Measurements from ENCODE around the gene EIF5. TPM values are rescaled to one million over a fixed set of nuclear protein-coding genes. Genes with fewer than 3 reads are reported as not detected.
A peak's percentile ranks its signal among the peaks of the same experiment; 100 is the strongest.
"Not testable (repeated sequence)": the region's sequence is repeated elsewhere in the genome, so short reads cannot be mapped to it uniquely, and the experiment has no call there.

Gene EIF5
- total RNA-seq, 2 donors from 2014 or later, result 246 to 316 TPM

- Mint-ChIP-seq H3K27me3 (peaks cover 8% of the 10 kb centered on the region in 2 donors), H3K9me3 (no peaks in the 10 kb centered on the region), H3K4me3 (no peak overlapping the region), H3K36me3 (no peaks in the 10 kb centered on the region), H3K4me1 (ENCODE audit: low read depth in 2 of 2) (peaks cover 0 to 3% of the 10 kb centered on the region in 2 donors), H3K27ac (no peak overlapping the region)
- ATAC-seq (no peak), DNase-seq (ENCODE audit: low spot score) (no peak)
These were observed 20.1 kb downstream of the EIF5 start for GRCh38 chr14:103354141-103354540.

GRCh38 chr14:103356024-103356682 is 22.1 kb downstream of the EIF5 start:
- Mint-ChIP-seq H3K4me1 (ENCODE audit: low read depth in 2 of 2) (peaks cover 0 to 3% of the 10 kb centered on the region in 2 donors), H3K27me3 (peaks cover 13 to 16% of the 10 kb centered on the region in 2 donors), H3K4me3 (no peak overlapping the region), H3K36me3 (no peaks in the 10 kb centered on the region), H3K27ac (no peak overlapping the region), H3K9me3 (no peaks in the 10 kb centered on the region)
- no peak for ATAC-seq
- no peak for DNase-seq (ENCODE audit: low spot score)

GRCh38 chr14:103357552-103357951 is 23.5 kb downstream of the EIF5 start:
- not testable (repeated sequence) for H3K4me1 Mint-ChIP-seq (ENCODE audit: low read depth in 2 of 2); H3K27ac Mint-ChIP-seq; H3K4me3 Mint-ChIP-seq; H3K9me3 Mint-ChIP-seq; H3K36me3 Mint-ChIP-seq; DNase-seq (ENCODE audit: low spot score); ATAC-seq
- H3K27me3 Mint-ChIP-seq, result peaks cover 10% of the 10 kb centered on the region in 2 donors

GRCh38 chr14:103360548-103360947 is 26.5 kb downstream of the EIF5 start:
- ATAC-seq (no peak), DNase-seq (ENCODE audit: low spot score) (no peak)
- peaks cover 0 to 3% of the 10 kb centered on the region in 2 donors for H3K4me1 Mint-ChIP-seq (ENCODE audit: low read depth in 2 of 2)
- H3K4me3 Mint-ChIP-seq, result no peak overlapping the region
- H3K27ac Mint-ChIP-seq, result no peak overlapping the region
- peaks cover 20% of the 10 kb centered on the region for H3K36me3 Mint-ChIP-seq
- peaks cover 12 to 16% of the 10 kb centered on the region in 2 donors for H3K27me3 Mint-ChIP-seq
- H3K9me3 Mint-ChIP-seq, result peaks cover 6% of the 10 kb centered on the region

- DNase-seq (ENCODE audit: low spot score) (no peak), ATAC-seq (no peak)
- no peak overlapping the region for H3K27ac Mint-ChIP-seq
- H3K4me3 Mint-ChIP-seq, result no peak overlapping the region
- H3K27me3 Mint-ChIP-seq, result peaks cover 12 to 16% of the 10 kb centered on the region in 2 donors
- peaks cover 20% of the 10 kb centered on the region for H3K36me3 Mint-ChIP-seq
- peaks cover 0 to 2% of the 10 kb centered on the region in 2 donors for H3K4me1 Mint-ChIP-seq (ENCODE audit: low read depth in 2 of 2)
- peaks cover 6% of the 10 kb centered on the region for H3K9me3 Mint-ChIP-seq
These were observed 27.8 kb downstream of the EIF5 start for GRCh38 chr14:103361867-103362266.

GRCh38 chr14:103362780-103363179 is 28.7 kb downstream of the EIF5 start:
- DNase-seq (ENCODE audit: low spot score), result no peak
- no peak overlapping the region for H3K27ac Mint-ChIP-seq

GRCh38 chr14:103366741-103367140 is 32.7 kb downstream of the EIF5 start:
- Mint-ChIP-seq H3K27ac (no peak overlapping the region), H3K9me3 (peaks cover 6% of the 10 kb centered on the region), H3K4me3 (no peak overlapping the region), H3K36me3 (peaks cover 20% of the 10 kb centered on the region), H3K27me3 (peaks cover 5 to 9% of the 10 kb centered on the region in 2 donors), H3K4me1 (ENCODE audit: low read depth in 2 of 2) (no peaks in the 10 kb centered on the region)
- DNase-seq (ENCODE audit: low spot score) (no peak), ATAC-seq (no peak)

More at GRCh38 chr14:103362780-103363179, 28.7 kb downstream of the EIF5 start:
- no peak for ATAC-seq
- Mint-ChIP-seq H3K4me3 (no peak overlapping the region), H3K9me3 (peaks cover 6% of the 10 kb centered on the region), H3K4me1 (ENCODE audit: low read depth in 2 of 2) (no peaks in the 10 kb centered on the region), H3K27me3 (peaks cover 12 to 16% of the 10 kb centered on the region in 2 donors), H3K36me3 (peaks cover 20% of the 10 kb centered on the region)

GRCh38 chr14:103367995-103368394 is 34.0 kb downstream of the EIF5 start:
- no peak overlapping the region for H3K4me3 Mint-ChIP-seq
- DNase-seq (ENCODE audit: low spot score) (no peak), ATAC-seq (no peak)
- H3K9me3 Mint-ChIP-seq, result peaks cover 3% of the 10 kb centered on the region
- peaks cover 2 to 9% of the 10 kb centered on the region in 2 donors for H3K27me3 Mint-ChIP-seq
- peaks cover 14% of the 10 kb centered on the region for H3K36me3 Mint-ChIP-seq
- peaks cover 0 to 3% of the 10 kb centered on the region in 2 donors for H3K4me1 Mint-ChIP-seq (ENCODE audit: low read depth in 2 of 2)
- no peak overlapping the region for H3K27ac Mint-ChIP-seq

- Mint-ChIP-seq H3K36me3 (no peaks in the 10 kb centered on the region), H3K4me1 (ENCODE audit: low read depth in 2 of 2) (peaks cover 0 to 3% of the 10 kb centered on the region in 2 donors), H3K27me3 (peaks cover 10 to 11% of the 10 kb centered on the region in 2 donors), H3K27ac (no peak overlapping the region), H3K9me3 (no peaks in the 10 kb centered on the region), H3K4me3 (no peak overlapping the region)
- ATAC-seq, result no peak
- DNase-seq (ENCODE audit: low spot score), result no peak
These were observed 36.0 kb downstream of the EIF5 start for GRCh38 chr14:103370087-103370486.

- Mint-ChIP-seq H3K27me3 (peaks cover 8 to 10% of the 10 kb centered on the region in 2 donors), H3K4me1 (ENCODE audit: low read depth in 2 of 2) (peaks cover 0 to 3% of the 10 kb centered on the region in 2 donors), H3K27ac (no peak overlapping the region), H3K4me3 (no peak overlapping the region), H3K9me3 (no peaks in the 10 kb centered on the region), H3K36me3 (no peaks in the 10 kb centered on the region)
- ATAC-seq, result no peak
- no peak for DNase-seq (ENCODE audit: low spot score)
These were observed 38.0 kb downstream of the EIF5 start for GRCh38 chr14:103372017-103372416.

GRCh38 chr14:103372552-103373304 is 38.7 kb downstream of the EIF5 start:
- Mint-ChIP-seq H3K36me3 (no peaks in the 10 kb centered on the region), H3K4me3 (no peak overlapping the region), H3K27ac (no peak overlapping the region), H3K4me1 (ENCODE audit: low read depth in 2 of 2) (peaks cover 0 to 3% of the 10 kb centered on the region in 2 donors), H3K9me3 (no peaks in the 10 kb centered on the region), H3K27me3 (peaks cover 8 to 10% of the 10 kb centered on the region in 2 donors)
- no peak for DNase-seq (ENCODE audit: low spot score)
- ATAC-seq, result peak; percentile 52 to 76

GRCh38 chr14:103374121-103374520 is 40.1 kb downstream of the EIF5 start:
- Mint-ChIP-seq H3K4me1 (ENCODE audit: low read depth in 2 of 2) (peaks cover 0 to 3% of the 10 kb centered on the region in 2 donors), H3K27me3 (peaks cover 8 to 10% of the 10 kb centered on the region in 2 donors), H3K4me3 (no peak overlapping the region), H3K36me3 (no peaks in the 10 kb centered on the region), H3K9me3 (no peaks in the 10 kb centered on the region), H3K27ac (no peak overlapping the region)
- DNase-seq (ENCODE audit: low spot score) (no peak), ATAC-seq (no peak)

- ATAC-seq, result no peak
- Mint-ChIP-seq H3K27me3 (peaks cover 8 to 10% of the 10 kb centered on the region in 2 donors), H3K9me3 (no peaks in the 10 kb centered on the region), H3K36me3 (no peaks in the 10 kb centered on the region), H3K27ac (no peak overlapping the region), H3K4me3 (no peak overlapping the region), H3K4me1 (ENCODE audit: low read depth in 2 of 2) (peaks cover 12 to 14% of the 10 kb centered on the region in 2 donors)
- no peak for DNase-seq (ENCODE audit: low spot score)
These were observed 43.5 kb downstream of the EIF5 start for GRCh38 chr14:103377522-103378037.

Measured in natural killer cell treated with Interleukin-12 subunit alpha and Interleukin-12 subunit beta and Interleukin-15 and Interleukin-18, amount 100 ng/mL, for 72 hours (primary cell).